CD4-positive, CD25-positive, alpha-beta regulatory T cell (primary cell): ENCODE data around the gene UGT1A8. TPM values are rescaled to one million over a fixed set of nuclear protein-coding genes. Genes with fewer than 3 reads are reported as not detected.
"Not testable (repeated sequence)": the region's sequence is repeated elsewhere in the genome, so short reads cannot be mapped to it uniquely, and the experiment has no call there.

Experiments
- ATAC-seq, 2 donors: fragments of 150-1000 bp; cut with Tn5 transposase; one replicate each; pipeline ENCODE4 v1.10.0; 2021; ENCODE audit warnings: low read depth in 2 of 2, moderate number of reproducible peaks in 2 of 2, moderate library complexity in 1 of 2
- DNase-seq, 3 donors: peaks; one replicate each; pipeline versions ENCODE4 v3.0.0 to v3.0.0-alpha.2; 2012 to 2022; ENCODE audit warnings: mixed read lengths in 1 of 3
- H3K27ac ChIP-seq: one replicate; pipeline ENCODE4 v1.7.0; 2013; ENCODE audit warnings: mild to moderate bottlenecking, low read length; ENCODE audit not compliant: insufficient read depth, poor library complexity, severe bottlenecking
- H3K27me3 ChIP-seq: one replicate; pipeline ENCODE4 v1.7.0; 2013; ENCODE audit warnings: low read length; ENCODE audit not compliant: control insufficient read depth, insufficient read depth
- H3K36me3 ChIP-seq: one replicate; pipeline ENCODE4 v1.7.0; 2013; ENCODE audit warnings: mild to moderate bottlenecking, low read length, moderate library complexity; ENCODE audit not compliant: control insufficient read depth, insufficient read depth
- H3K4me1 ChIP-seq: 2 replicates; pipeline ENCODE4 v1.7.0; 2013; ENCODE audit warnings: mild to moderate bottlenecking, low read length; ENCODE audit not compliant: insufficient read depth, control insufficient read depth, poor library complexity, severe bottlenecking
- H3K4me3 ChIP-seq: one replicate; pipeline ENCODE4 v1.7.0; 2013; ENCODE audit warnings: low read depth, mild to moderate bottlenecking, low read length, moderate library complexity
- H3K9me3 ChIP-seq, 2 experiments: 1 replicate in 1 of 2; 2 replicates in 1 of 2; pipeline ENCODE4 v1.7.0; 2013; ENCODE audit warnings: low read length in 2 of 2, mild to moderate bottlenecking in 1 of 2, moderate library complexity in 1 of 2; ENCODE audit not compliant: control insufficient read depth in 2 of 2
- H3K27ac Mint-ChIP-seq, 3 donors: one replicate each; pipeline ENCODE4 v1.8.0; 2020 to 2022; ENCODE audit warnings: mild to moderate bottlenecking in 3 of 3, mixed read lengths in 3 of 3, moderate library complexity in 2 of 3
- H3K27me3 Mint-ChIP-seq: one replicate; pipeline ENCODE4 v1.8.0; 2022; ENCODE audit warnings: mild to moderate bottlenecking, mixed read lengths
- H3K36me3 Mint-ChIP-seq: one replicate; pipeline ENCODE4 v1.8.0; 2020; ENCODE audit warnings: mixed read lengths
- H3K4me1 Mint-ChIP-seq, 4 donors: one replicate each; pipeline ENCODE4 v1.8.0; 2020 to 2022; ENCODE audit warnings: mixed read lengths in 4 of 4, mild to moderate bottlenecking in 1 of 4
- H3K4me3 Mint-ChIP-seq, 4 donors: one replicate each; pipeline ENCODE4 v1.8.0; 2020 to 2022; ENCODE audit warnings: mild to moderate bottlenecking in 4 of 4, mixed read lengths in 4 of 4, moderate library complexity in 3 of 4
- H3K9me3 Mint-ChIP-seq, 7 donors: one replicate each; pipeline ENCODE4 v1.8.0; 2020 to 2022; ENCODE audit warnings: mixed read lengths in 7 of 7, mild to moderate bottlenecking in 3 of 7, moderate library complexity in 2 of 7
- polyA plus RNA-seq, 4 donors: library from polyadenylated mRNA; unstranded; fragments of 300-500 nt; fragmentation: Illumina TruSeq; gene quantifications; one replicate each; pipeline ENCODE4 v1.2.3, GENCODE V29; 2021
- total RNA-seq: library from RNA; stranded (reverse); gene quantifications from one replicate; pipeline ENCODE4 v1.2.3, GENCODE V29; 2022

The UGT1A8 gene
- total and polyA plus RNA-seq, 5 donors from 2014 or later = not detected

DNA sequence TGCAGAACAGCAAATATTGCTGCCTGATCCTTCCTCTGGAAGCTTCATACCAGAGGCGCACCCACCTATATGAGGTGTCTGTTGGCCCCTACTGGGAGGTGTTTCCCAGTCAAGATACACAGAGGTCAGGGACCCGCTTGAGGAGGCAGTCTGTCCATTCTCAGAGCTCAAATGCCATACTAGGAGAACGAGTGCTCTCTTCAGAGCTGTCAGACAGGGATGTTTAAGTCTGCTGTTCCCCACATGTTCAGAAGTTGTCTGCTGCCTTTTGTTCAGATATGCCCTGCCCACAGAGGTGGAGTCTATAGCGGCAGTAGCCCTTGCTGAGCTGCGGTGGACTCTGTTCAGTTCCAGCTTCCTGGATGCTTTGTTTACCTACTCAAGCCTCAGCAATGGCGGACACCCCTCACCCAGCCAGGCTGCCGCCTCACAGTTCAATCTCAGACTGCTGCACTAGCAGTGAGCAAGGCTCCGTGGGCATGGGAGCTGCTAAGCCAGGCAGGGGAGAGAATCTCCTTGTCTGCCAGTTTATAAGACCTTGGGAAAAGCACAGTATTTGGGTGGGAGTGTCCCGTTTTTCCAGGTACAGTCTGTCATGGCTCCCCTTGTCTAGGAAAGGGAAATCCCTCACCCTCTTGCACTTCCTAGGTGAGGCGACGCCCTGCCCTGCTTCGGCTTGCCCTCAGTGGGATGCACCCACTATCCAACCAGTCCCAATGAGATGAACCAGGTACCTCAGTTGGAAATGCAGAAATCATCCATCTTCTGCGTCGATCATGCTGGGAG lies 119.6 kb downstream of the UGT1A8 start:
- not testable (repeated sequence) for H3K4me1 Mint-ChIP-seq, H3K36me3 Mint-ChIP-seq, H3K27me3 ChIP-seq, H3K9me3 Mint-ChIP-seq, H3K9me3 ChIP-seq, H3K36me3 ChIP-seq, DNase-seq, H3K4me3 ChIP-seq, H3K4me1 ChIP-seq, H3K27ac Mint-ChIP-seq, H3K4me3 Mint-ChIP-seq, ATAC-seq, H3K27ac ChIP-seq
- peaks cover 11% of the 10 kb centered on the region for H3K27me3 Mint-ChIP-seq

GRCh38 chr2:233740870-233741269 lies 123.4 kb downstream of the UGT1A8 start:
- H3K4me1 Mint-ChIP-seq = no peaks in the 10 kb centered on the region
- ATAC-seq (no peak), DNase-seq (no peak)
- Histone ChIP-seq H3K27me3 (peaks cover 2% of the 10 kb centered on the region), H3K27ac (no peak overlapping the region), H3K36me3 (no peaks in the 10 kb centered on the region), H3K9me3 (no peaks in the 10 kb centered on the region), H3K4me3 (no peak overlapping the region), H3K4me1 (no peaks in the 10 kb centered on the region)
- no peaks in the 10 kb centered on the region for H3K36me3 Mint-ChIP-seq
- no peaks in the 10 kb centered on the region for H3K9me3 Mint-ChIP-seq
- H3K27ac Mint-ChIP-seq = no peak overlapping the region
- H3K27me3 Mint-ChIP-seq = peaks cover 16% of the 10 kb centered on the region
- H3K4me3 Mint-ChIP-seq = no peak overlapping the region

GRCh38 chr2:233743464-233744259 lies 126.2 kb downstream of the UGT1A8 start:
- no peak overlapping the region for H3K27ac ChIP-seq

GRCh38 chr2:233745073-233745755 lies 127.8 kb downstream of the UGT1A8 start:
- H3K4me3 Mint-ChIP-seq = no peak overlapping the region
- Histone ChIP-seq H3K36me3 (no peaks in the 10 kb centered on the region), H3K4me3 (no peak overlapping the region), H3K9me3 (no peaks in the 10 kb centered on the region), H3K4me1 (no peaks in the 10 kb centered on the region), H3K27me3 (peaks cover 7% of the 10 kb centered on the region), H3K27ac (no peak overlapping the region)
- peaks cover 0 to 5% (median 2%) of the 10 kb centered on the region in 7 donors for H3K9me3 Mint-ChIP-seq
- no peaks in the 10 kb centered on the region for H3K4me1 Mint-ChIP-seq
- H3K27ac Mint-ChIP-seq = no peak overlapping the region
- no peak for ATAC-seq
- no peaks in the 10 kb centered on the region for H3K36me3 Mint-ChIP-seq
- peaks cover 11% of the 10 kb centered on the region for H3K27me3 Mint-ChIP-seq
- DNase-seq = no peak

More at GRCh38 chr2:233743464-233744259, 126.2 kb downstream of the UGT1A8 start:
- no peaks in the 10 kb centered on the region for H3K4me1 Mint-ChIP-seq
- peaks cover 0 to 2% (median 0%) of the 10 kb centered on the region in 7 donors for H3K9me3 Mint-ChIP-seq
- DNase-seq = no peak
- H3K27ac Mint-ChIP-seq = no peak overlapping the region
- H3K36me3 ChIP-seq = no peaks in the 10 kb centered on the region
- peaks cover 11% of the 10 kb centered on the region for H3K27me3 Mint-ChIP-seq
- H3K36me3 Mint-ChIP-seq = no peaks in the 10 kb centered on the region
- H3K4me3 Mint-ChIP-seq = no peak overlapping the region
- no peak overlapping the region for H3K4me3 ChIP-seq
- ATAC-seq = no peak
- H3K4me1 ChIP-seq = no peaks in the 10 kb centered on the region
- no peaks in the 10 kb centered on the region for H3K9me3 ChIP-seq
- peaks cover 7% of the 10 kb centered on the region for H3K27me3 ChIP-seq

GRCh38 chr2:233745838-233746237 lies 128.4 kb downstream of the UGT1A8 start:
- not testable (repeated sequence) for H3K4me1 Mint-ChIP-seq, H3K4me3 Mint-ChIP-seq

GRCh38 chr2:233746475-233747282 lies 129.2 kb downstream of the UGT1A8 start:
- Mint-ChIP-seq H3K4me3 (no peak overlapping the region), H3K36me3 (no peaks in the 10 kb centered on the region), H3K9me3 (peaks cover 0 to 17% (median 3%) of the 10 kb centered on the region in 7 donors), H3K27ac (no peak overlapping the region), H3K27me3 (peaks cover 11% of the 10 kb centered on the region), H3K4me1 (no peaks in the 10 kb centered on the region)
- H3K27me3 ChIP-seq = peaks cover 7% of the 10 kb centered on the region
- peaks cover 4% of the 10 kb centered on the region in 2 experiments for H3K9me3 ChIP-seq
- no peaks in the 10 kb centered on the region for H3K36me3 ChIP-seq
- DNase-seq (no peak), ATAC-seq (no peak)
- no peaks in the 10 kb centered on the region for H3K4me1 ChIP-seq
- H3K4me3 ChIP-seq = no peak overlapping the region
- no peak overlapping the region for H3K27ac ChIP-seq

More at GRCh38 chr2:233745838-233746237, 128.4 kb downstream of the UGT1A8 start:
- not testable (repeated sequence) for H3K36me3 ChIP-seq, ATAC-seq, H3K27ac ChIP-seq, H3K27me3 ChIP-seq, H3K27ac Mint-ChIP-seq, H3K9me3 Mint-ChIP-seq, DNase-seq, H3K9me3 ChIP-seq, H3K36me3 Mint-ChIP-seq, H3K4me3 ChIP-seq, H3K4me1 ChIP-seq
- H3K27me3 Mint-ChIP-seq = peaks cover 11% of the 10 kb centered on the region

- Histone ChIP-seq H3K4me1 (no peaks in the 10 kb centered on the region), H3K27ac (no peak overlapping the region), H3K36me3 (no peaks in the 10 kb centered on the region), H3K4me3 (no peak overlapping the region), H3K9me3 (peaks cover 4% of the 10 kb centered on the region in 2 experiments), H3K27me3 (peaks cover 7% of the 10 kb centered on the region)
- Mint-ChIP-seq H3K4me3 (no peak overlapping the region), H3K27me3 (peaks cover 11% of the 10 kb centered on the region), H3K27ac (no peak overlapping the region), H3K36me3 (no peaks in the 10 kb centered on the region), H3K9me3 (peaks cover 0 to 19% (median 3%) of the 10 kb centered on the region in 7 donors), H3K4me1 (no peaks in the 10 kb centered on the region)
- no peak for ATAC-seq
- DNase-seq = no peak
Observed at GRCh38 chr2:233747283-233747544, 129.8 kb downstream of the UGT1A8 start.
